HuH-7.5 (cell line): Measurements from ENCODE around the gene SYTL2.
A peak's percentile ranks its signal among the peaks of the same experiment; 100 is the strongest.
"Not testable (repeated sequence)": the region's sequence is repeated elsewhere in the genome, so short reads cannot be mapped to it uniquely, and the experiment has no call there.

ENCODE experiments used
- DNase-seq: peaks from one replicate; pipeline ENCODE4 v3.0.0; 2011; ENCODE audit warnings: low spot score

Gene SYTL2

DNA sequence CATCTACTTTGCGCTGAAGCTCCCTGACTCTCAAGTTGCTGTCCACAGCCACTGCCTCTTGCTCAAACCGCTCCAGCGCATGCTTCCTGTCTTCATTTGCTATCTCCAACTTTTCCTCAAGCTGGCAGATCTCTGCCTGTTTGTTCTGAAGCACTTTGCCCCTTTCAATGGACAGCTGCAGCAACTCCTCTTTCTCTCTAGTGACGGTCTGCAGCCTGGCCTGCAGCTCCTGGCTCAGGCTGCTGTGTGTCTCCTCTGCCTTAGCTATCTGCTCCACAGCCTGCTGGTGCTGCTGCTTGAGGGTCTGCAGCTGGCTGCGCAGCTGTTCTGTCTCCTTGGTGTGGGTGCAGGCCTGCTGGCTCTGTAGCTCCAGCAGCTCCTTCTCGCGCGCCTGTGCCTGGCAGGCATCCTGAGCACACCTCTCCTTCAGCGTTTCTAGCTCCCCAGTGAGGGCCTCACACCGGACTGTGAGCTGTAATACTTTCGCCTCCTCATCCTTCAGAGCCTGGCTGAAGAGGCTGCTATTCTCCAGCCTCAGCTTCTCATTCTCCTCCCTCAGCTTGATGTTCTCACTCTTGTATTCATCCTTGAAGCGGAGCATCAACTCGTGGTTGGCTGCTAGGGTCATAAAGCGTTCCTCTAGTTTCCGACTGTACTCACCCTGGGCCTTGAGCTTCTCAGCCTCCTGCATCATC lies 125.7 kb downstream of the SYTL2 start:
- DNase-seq: no peak

DNA sequence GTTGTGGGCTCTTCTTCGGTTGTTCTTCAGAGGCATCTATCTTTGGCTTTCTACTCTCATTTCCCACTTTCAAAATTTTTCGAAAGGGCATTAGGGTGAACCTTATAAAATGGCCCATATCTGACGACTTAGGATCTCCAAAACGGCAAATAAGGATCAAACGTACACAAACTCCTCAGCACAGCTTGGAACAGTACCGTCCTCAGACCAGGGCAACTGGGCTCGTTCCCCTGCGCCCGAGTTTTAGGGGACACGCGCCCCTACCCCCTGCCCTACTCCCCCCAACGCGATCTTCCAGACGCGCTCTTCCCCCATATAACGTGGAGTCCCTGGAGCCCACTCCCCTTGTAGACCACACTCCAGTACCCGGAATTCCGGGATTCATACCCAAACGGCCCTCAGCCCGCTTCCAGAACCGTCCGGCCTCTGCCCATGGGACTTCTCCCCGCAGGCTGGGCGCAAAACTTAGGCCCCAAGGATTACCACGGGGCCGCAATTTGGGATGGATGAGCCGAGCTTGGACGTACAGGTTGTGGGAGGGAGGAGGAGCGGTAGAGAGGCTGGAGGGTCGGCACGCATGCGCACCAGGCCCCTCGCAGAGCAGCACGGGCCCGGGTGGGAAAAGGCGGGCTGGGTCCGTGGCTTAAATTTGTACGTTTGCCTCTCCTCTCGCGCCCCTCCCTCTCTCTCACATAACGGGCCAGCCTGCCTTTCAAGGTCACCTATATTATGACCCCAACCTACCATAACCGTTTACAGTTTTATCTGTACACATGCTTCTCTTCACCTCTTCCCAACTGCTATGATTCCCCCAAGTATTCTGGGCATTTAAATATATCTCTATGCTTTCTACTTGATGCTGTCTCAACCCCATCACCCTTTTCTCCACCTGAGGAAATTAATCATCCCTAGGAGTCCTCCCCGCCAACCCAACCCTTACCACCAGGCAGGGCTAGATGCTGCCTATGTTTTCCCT lies 128.3 kb downstream of the SYTL2 start:
- peak; percentile 62 for DNase-seq

DNA sequence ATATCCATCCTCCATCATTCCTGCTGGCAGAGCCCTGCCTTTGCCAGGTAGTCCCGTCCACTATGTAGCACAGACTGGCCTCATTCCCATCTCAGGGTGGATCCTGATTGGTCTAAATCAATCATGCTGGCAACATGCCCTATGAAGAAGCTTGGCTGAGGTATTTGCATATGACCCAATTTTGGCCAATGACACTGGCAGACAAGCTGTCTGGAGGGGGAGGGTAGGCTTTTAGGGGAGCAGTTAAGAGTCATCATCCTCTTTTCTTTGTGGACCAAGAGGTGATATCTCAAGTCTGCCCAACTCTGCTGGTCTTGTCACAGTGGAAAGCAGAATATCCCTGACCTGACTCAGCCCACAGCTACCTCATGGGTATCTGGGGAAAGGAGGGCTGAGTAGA lies 130.0 kb downstream of the SYTL2 start:
- DNase-seq: no peak

DNA sequence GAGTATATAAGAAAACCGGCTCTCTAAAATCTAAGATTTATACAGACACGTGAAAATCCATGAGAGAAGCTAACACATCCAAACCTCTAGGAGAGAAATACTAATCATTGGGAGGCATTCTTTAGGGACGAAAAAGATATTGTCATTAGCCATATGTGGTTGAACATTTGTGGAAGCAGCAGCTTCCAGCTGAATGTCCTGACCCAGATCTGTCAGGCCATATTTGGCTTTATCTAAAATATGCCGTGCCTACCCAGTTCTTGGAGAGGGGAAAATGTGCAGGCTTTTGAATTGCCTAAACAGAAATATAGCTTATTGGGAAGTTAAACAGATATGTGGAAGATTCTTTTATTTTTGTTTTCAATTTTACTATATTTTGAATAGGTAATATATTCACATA lies 131.4 kb downstream of the SYTL2 start:
- DNase-seq: no peak

GRCh38 chr11:85673393-85673792 lies 137.5 kb downstream of the SYTL2 start:
- no peak for DNase-seq

- DNase-seq: no peak
These were observed 138.6 kb downstream of the SYTL2 start for GRCh38 chr11:85672105-85672902.

DNA sequence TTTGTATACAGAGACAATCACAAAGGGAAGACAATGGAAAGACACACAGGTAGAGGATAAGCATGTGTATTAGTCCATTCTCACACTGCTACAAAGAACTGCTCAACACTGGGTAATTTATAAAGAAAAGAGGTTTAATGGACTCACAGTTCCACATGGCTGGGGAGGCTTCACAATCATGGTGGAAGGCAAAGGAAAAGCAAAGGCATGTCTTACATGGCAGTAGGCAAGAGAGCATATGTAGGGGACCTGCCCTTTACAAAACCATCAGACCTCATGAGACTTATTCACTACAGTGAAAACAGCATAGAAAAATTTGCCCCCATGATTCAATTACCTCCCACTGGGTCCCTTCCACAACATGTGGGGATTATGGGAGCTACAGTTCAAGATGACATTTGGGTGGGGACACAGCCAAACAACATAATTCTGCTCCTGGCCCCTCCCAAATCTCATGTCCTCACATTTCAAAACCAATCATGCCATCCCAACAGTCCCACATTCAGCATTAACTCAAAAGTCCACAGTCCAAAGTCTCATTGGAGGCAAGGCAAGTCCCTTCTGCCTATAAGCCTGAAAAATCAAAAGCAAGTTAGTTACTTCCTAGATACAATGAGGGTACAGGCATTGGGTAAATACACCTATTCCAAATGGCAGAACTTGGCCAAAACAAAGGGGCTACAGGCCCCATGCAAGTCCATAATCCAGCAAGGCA lies 139.8 kb downstream of the SYTL2 start:
- DNase-seq: not testable (repeated sequence)

GRCh38 chr11:85668157-85668556 lies 142.8 kb downstream of the SYTL2 start:
- DNase-seq: no peak

DNA sequence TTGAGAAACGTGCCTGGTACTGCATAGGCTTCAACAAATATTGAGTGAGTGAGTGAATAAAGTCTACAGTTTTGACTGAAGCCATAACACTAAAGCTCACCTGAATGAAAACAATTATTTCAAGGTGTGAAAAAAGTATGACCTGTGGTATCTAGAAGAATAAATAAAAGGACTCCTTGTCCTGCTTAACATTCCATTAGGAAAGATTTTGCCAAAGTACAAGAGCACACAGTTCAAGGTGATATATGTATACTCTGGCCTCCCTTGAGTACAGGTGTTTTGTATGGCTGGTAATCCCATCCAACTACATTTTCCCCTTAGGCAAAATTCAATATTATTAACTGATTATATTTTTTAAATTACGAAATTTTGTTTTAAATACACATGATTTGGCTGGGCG lies 144.3 kb downstream of the SYTL2 start:
- no peak for DNase-seq

GRCh38 chr11:85665733-85666132 lies 145.2 kb downstream of the SYTL2 start:
- DNase-seq: peak; percentile 15

DNA sequence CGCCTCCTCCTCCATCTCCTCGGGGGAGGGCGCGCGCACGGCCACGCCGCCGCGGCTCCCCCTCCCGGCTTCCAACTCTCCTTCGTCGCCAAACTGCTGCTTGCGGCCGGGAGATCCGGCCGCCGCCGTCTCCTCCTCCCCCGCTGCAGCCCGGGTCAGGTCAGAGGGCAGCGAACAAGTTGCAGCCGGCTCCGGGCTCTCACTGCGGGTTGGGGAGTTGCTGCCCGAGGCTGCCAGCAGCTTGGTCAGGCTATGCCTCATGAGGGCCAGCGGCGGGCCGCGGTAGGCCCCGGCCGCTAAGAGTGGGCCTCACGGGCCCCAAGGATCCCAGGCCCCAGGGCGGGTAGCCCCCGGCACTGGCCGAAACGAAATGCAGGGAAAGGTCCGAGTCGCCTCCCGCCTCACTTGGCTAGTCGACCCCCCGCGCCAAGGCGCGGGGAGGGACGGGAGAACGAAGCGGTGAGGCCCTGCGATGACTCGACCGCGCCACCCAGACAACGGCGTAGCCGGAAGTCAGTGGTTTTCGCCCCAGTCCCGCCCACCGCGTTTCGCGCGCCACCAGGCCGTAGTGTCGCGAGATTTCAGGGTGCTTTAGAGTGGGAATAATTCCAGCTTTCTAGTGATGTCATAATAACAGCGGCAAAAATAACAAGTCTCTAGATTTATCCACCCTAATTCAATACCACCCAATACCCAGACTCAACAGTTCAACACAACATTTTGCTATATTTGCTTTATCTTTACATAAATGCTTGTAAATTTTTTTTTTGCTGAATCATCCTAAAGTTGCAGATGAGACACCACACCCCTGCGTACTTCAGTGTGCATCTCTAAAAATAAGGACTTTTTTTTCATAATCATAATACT lies 146.1 kb downstream of the SYTL2 start, which contains the start of gene CREBZF:
Gene CREBZF (minus strand): TSS at position 515 of the 867 bp plus-strand sequence. CDS start 254 bp downstream, at position 261.
- DNase-seq: peak; percentile 83

GRCh38 chr11:85663753-85664614 lies 147.0 kb downstream of the SYTL2 start:
- peak; percentile 47 for DNase-seq

DNA sequence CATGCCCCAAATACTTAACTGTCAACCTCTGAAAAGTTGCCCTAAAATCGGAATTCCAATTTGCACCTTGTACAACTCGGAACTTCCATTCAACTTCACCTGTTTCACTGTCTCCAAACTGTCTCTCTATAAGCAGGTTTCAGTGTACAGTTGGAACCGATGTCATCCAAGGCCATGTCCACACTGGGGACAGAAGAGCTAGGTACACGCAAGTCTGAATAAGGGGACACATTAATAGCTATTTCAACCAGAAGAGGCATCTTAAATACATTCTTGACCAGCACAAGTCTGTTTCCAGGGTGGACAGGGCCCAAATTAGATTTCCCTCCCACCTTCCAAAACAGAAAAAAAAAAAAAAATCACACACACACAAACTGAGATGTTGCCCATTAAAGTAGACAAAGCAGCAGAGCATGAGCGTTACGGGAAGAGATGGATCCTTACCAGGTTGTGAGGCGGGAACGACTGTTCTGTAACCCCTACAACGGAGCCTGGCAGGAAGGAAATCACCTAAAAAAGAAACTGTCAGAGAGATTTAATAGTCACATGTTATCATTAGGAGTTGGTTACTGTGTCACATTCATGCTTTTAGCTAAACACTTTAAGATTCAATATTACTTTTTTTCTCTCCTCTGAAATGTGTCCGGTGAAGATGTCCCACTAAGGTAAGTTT lies 147.7 kb downstream of the SYTL2 start:
- DNase-seq: no peak

- DNase-seq: no peak
These were observed 148.8 kb downstream of the SYTL2 start for GRCh38 chr11:85661972-85662664.

DNA sequence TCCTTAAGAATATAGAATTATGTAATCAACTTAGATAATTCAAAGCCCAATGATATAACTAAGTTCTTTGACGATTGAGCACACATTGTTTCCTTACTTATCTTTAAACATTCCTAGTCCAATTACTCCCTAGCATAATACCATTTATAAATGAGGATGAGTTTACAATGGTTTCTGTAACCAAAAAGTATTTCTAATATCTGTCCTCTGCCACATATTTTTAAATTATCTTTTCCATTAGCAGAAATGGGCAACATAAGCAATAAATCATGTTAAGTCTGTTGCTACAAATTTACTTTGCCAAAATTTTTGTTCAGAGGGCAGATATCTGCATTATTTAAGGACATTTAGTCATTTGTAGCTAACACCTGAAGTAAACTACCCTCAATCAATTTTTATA lies 152.8 kb downstream of the SYTL2 start:
- no peak for DNase-seq

GRCh38 chr11:85656777-85657176 lies 154.2 kb downstream of the SYTL2 start:
- DNase-seq: no peak

DNA sequence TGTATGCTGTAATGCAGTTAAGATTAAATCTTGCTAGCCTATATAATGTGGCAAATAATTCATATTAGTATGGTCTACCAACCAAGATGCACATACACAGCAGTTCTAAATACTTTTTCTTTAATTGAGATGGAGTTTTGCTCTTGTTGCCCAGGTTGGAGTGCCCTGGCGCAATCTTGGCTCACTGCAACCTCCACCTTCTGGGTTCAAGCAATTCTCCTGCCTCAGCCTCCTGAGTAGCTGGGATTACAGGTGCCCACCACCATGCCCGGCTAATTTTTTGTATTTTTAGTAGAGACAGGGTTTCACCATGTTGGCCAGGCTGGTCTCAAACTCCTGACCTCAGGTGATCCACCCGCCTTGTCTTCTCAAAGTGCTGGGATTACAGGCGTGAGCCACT lies 156.6 kb downstream of the SYTL2 start:
- not testable (repeated sequence) for DNase-seq

DNA sequence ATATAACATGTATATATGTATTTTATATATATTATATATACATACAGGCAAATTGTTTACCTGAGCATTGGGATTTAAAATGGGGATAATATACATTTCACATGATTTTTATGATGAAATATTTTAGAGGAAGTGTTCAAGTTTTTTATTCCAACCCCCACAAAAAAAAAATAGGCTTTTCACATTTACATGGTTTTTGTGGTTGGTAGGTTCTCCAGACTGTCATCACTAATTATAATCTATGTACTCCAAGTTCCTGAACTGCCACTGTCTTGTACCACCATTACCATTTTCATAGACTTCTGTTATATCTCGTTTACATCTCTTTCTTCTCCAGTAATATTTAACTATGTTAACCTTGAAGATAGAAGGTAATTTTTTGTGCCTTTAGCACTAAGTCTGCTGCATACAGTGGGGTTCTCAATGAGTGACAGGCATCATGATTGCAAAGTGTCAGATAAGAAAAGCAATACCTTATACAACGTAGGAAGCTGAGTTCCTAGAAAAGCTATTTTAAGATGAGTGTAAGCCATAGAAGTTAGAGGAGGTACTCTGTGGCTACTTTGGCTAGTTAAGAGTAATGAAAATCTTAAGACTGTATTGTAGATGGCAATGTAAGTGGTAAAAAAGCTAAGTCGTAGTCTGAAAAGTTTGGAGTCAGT lies 158.0 kb downstream of the SYTL2 start:
- no peak for DNase-seq
